NCI-H446 (cell line): ENCODE measurements around the gene SH3BGR.
A peak's percentile ranks its signal among the peaks of the same experiment; 100 is the strongest.
"Not testable (repeated sequence)": the region's sequence is repeated elsewhere in the genome, so short reads cannot be mapped to it uniquely, and the experiment has no call there.

ENCODE experiments used
- DNase-seq, 2 experiments: peaks; one replicate each; lab custom pipeline; 2025; lab: John Stamatoyannopoulos, UW

SH3BGR gene

GRCh38 chr21:39515684-39516472, 64.1 kb downstream of the SH3BGR start:
- no peak for DNase-seq

- peak; percentile 10 to 74 for DNase-seq
These were observed 66.5 kb downstream of the SH3BGR start for GRCh38 chr21:39518055-39518846.

- no peak for DNase-seq
These were observed 67.1 kb downstream of the SH3BGR start for GRCh38 chr21:39518847-39519210.

- DNase-seq = no peak
These were observed 68.1 kb downstream of the SH3BGR start for GRCh38 chr21:39519835-39520234.

GRCh38 chr21:39523399-39523798, 71.6 kb downstream of the SH3BGR start:
- DNase-seq = peak in 1 of 2 experiments; percentile 4

GRCh38 chr21:39523915-39524314, 72.1 kb downstream of the SH3BGR start:
- peak in 1 of 2 experiments; percentile 8 for DNase-seq

- no peak for DNase-seq
These were observed 73.4 kb downstream of the SH3BGR start for GRCh38 chr21:39525129-39525528.

GRCh38 chr21:39525601-39526000, 73.8 kb downstream of the SH3BGR start:
- no peak for DNase-seq

- DNase-seq = no peak
These were observed 75.4 kb downstream of the SH3BGR start for GRCh38 chr21:39527067-39527595.

GRCh38 chr21:39527664-39528381, 76.1 kb downstream of the SH3BGR start:
- DNase-seq = no peak

- no peak for DNase-seq
These were observed 77.3 kb downstream of the SH3BGR start for GRCh38 chr21:39529026-39529425.

- DNase-seq = no peak
These were observed 79.3 kb downstream of the SH3BGR start for GRCh38 chr21:39531064-39531463.

GRCh38 chr21:39531840-39532239, 80.1 kb downstream of the SH3BGR start:
- DNase-seq = no peak

- no peak for DNase-seq
These were observed 82.0 kb downstream of the SH3BGR start for GRCh38 chr21:39533545-39534380.

GRCh38 chr21:39535646-39536437, 84.1 kb downstream of the SH3BGR start:
- DNase-seq = no peak

GRCh38 chr21:39536835-39537234, 85.1 kb downstream of the SH3BGR start:
- DNase-seq = no peak

GRCh38 chr21:39537571-39537970, 85.8 kb downstream of the SH3BGR start:
- DNase-seq = no peak

- DNase-seq = no peak
These were observed 86.8 kb downstream of the SH3BGR start for GRCh38 chr21:39538453-39539042.

GRCh38 chr21:39540367-39540766, 88.6 kb downstream of the SH3BGR start:
- not testable (repeated sequence) for DNase-seq

- DNase-seq = no peak
These were observed 91.0 kb downstream of the SH3BGR start for GRCh38 chr21:39542736-39543135.
